A204.1 (cell line): ENCODE measurements around the gene CFAP61.
"Not testable (repeated sequence)": the region's sequence is repeated elsewhere in the genome, so short reads cannot be mapped to it uniquely, and the experiment has no call there.

ENCODE experiments used
- FAIRE-seq: peaks from 2 replicates; lab custom pipeline; 2012; peaks lifted over from hg19 to GRCh38; lab: Jason Lieb, UNC

Gene CFAP61, protein sequence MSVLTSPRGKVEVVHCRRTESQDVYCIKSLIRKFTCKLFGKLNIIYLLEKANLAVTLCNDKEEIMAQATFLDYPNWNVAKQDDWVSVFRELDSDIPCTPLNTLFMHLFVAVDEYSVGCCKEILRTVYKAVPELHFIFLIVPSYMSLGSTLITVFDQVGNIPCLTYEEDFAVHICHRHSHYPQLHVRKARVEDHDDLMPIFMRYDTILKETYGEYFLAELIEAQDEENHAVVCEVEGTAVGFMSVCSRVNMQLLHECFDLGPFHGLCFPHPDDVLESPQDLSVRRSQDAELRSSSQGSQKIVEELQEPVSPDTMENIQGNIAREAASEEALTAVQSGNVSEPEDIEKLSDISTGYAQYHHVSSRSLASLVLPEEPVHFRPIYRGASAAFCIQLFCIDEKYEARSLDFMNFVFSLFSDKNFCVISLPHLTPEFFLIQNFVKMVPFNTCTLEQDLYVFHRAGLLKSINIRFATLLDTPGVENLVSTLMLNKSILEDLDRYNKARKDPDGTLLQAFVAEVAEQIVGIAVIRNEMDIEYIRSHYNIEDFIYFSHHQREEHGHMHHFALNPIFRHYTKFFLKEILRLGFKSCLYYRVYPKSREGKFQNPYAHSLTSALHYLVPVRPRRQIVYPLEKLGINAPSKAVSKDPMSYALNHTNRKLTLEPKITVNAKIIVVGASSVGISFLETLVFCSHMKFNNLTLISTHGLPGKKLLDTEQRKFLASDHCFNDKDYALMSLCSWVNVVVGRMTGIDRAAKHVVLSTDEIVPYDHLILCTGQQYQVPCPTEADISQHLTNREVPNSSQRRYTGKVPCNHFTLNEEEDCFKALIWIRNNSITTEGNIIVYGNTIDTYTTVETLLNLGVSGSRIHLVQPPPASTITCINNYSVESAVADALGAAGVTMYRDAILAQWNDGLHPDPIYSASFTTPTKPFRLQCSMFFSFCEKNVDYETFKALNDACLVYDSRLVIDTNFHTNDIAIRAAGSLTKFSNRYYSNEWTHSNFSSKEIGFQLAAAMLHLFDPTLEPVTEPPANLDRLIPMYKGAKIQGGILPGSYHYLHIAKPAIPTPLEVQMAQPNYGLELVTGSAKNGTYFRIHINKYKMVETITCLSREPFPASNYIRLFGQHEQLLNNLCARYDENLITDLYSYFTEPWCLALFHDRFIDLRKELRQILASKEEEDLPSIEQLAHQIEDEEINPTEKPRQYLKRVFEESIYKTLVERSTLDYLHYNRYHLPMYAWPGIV

GRCh38 chr20:20052074-20052970, at the start of gene CFAP61, which contains the start of gene CRNKL1:
Gene CFAP61 (plus strand): TSS chr20:20052532. CDS start chr20:20056654, 4,122 bp downstream.
Gene CRNKL1 (minus strand): TSS chr20:20052466. CDS start chr20:20052342, 124 bp downstream.
- FAIRE-seq, result peak; percentile 69

DNA sequence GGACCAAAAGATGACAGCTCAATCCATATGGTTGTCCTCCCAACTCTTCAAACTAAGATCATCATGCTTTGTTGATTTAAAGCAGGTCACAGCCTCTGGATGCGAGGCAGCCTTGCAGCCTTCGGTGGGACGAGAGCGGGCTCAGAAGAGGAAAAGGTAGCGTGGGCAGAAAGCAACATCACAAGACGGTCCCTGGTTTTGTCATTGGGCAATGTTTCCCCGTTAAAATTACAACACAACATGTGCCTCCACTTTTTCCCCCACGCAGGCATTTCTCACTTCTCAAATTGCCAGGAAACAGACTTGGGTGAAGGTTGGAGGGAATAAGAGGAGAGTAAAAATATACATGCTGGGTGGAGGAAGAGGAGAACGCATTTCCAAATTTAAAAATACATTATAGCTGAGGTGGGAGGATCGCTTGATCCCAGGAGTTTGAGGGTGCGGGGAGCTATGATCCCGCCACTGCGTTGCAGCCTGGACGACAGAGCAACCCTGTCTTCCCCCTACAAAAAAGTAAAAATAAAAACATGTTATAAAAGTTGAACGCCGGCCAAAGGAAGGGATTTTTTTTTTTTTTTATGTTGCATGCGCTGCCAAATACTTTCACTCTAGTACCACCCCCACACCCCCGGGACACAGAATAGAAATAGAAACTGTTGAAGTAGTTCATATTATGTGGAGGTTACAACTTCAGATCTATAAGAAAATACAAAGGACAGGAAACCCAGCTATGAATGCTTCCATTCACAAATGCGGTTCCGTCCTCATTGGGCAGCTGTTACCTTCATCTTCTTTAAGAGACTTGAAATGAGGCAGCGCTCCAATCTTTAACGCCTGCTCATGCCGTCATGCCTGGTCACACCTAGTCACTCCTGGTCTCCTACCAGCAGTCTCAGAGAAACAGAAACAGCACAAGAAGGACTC, 49.0 kb upstream of the CFAP61 start:
- no peak for FAIRE-seq

DNA sequence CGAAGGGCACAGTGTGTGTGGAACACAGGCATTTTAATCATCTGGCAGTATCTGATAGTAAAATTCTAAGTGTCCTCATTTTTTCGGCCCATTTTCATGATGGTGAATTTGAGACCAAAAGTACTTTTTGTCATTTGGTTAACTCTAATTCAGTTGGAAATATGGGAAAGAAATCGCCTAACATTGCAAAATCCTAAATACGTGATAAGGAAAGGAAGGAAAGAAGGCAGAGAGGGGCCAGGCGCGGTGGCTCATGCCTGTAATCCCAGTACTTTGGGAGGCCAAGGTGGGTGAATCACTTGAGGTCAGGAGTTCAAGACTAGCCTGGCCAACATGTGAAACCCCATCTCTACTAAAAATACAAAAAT, 48.4 kb upstream of the CFAP61 start:
- not testable (repeated sequence) for FAIRE-seq

GRCh38 chr20:20005342-20005741, 47.0 kb upstream of the CFAP61 start:
- FAIRE-seq, result no peak

- no peak for FAIRE-seq
Measured at GRCh38 chr20:20009784-20010253, 42.5 kb upstream of the CFAP61 start.

DNA sequence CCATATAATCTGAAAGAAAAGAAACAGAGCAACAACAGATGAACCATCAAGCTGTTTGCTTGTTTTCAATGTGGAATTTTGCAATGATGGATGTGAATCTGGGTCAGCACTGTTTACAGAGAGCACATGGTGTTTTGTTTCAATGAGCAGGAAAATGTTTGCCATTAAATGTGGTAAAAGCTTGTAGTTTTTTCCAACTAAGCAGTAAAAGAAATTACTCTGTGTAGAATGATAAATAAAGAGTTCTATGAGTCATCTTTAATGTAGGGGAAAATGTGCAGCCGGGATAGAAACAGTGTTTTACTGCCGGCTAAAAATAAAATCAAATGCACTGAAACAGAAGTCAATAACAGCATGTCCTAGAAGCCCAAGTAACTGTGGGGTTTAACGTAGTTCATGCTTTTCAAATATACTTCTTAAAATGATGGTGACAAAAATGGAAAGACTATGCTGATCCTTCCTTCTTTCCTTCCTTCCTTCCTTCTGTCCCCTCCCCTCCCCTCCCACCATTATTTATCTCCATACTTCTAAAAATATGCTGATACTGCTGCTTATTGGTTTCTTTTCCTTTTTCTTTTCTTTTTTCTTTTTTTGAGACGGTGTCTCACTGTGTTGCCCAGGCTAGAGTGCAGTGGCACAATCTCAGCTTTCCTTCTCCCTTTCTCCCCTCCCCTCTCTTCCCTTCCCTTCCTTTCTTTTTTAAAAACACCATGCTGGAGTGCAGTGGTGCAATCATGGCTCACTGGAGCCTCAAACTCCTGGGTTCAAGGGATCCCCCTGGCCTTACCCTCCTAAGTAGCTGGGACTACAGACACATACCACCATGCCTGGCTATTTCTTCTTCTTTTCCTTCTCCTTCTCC, 41.5 kb upstream of the CFAP61 start:
- FAIRE-seq, result no peak

- FAIRE-seq, result no peak
Measured at GRCh38 chr20:20012541-20012940, 39.8 kb upstream of the CFAP61 start.

- FAIRE-seq, result no peak
Measured at GRCh38 chr20:20014659-20015058, 37.7 kb upstream of the CFAP61 start.

- FAIRE-seq, result no peak
Measured at GRCh38 chr20:20017001-20017843, 35.1 kb upstream of the CFAP61 start, which contains the start of gene NAA20. Gene NAA20 (plus strand): TSS chr20:20017362. CDS start chr20:20017397, 35 bp downstream.

GRCh38 chr20:20017844-20018185, 34.5 kb upstream of the CFAP61 start:
- no peak for FAIRE-seq

- FAIRE-seq, result no peak
Measured at GRCh38 chr20:20018366-20018765, 34.0 kb upstream of the CFAP61 start.

- FAIRE-seq, result no peak
Measured at GRCh38 chr20:20019123-20019522, 33.2 kb upstream of the CFAP61 start.

DNA sequence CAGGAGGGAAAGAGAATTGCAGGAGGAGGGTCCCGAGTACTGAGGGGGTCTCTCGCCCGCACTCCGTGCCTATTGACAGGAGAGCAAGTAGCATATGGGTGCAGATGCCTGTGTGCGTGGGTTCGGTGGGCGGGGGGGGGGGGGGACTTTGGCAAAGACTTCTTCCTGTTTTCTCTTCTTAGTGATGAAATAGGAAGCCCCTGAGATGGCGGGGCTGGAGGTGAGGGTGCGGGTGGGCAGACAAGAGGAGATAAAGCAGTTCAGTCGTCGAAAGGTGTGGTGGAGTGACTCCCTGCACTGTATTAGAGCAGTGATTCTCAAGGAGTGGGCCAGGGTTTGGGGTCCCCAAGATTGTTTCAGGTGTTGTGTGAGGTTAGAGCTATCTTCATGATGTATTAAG, 31.4 kb upstream of the CFAP61 start:
- no peak for FAIRE-seq

GRCh38 chr20:20021835-20022234, 30.5 kb upstream of the CFAP61 start:
- no peak for FAIRE-seq

GRCh38 chr20:20022498-20022897, 29.8 kb upstream of the CFAP61 start:
- no peak for FAIRE-seq

DNA sequence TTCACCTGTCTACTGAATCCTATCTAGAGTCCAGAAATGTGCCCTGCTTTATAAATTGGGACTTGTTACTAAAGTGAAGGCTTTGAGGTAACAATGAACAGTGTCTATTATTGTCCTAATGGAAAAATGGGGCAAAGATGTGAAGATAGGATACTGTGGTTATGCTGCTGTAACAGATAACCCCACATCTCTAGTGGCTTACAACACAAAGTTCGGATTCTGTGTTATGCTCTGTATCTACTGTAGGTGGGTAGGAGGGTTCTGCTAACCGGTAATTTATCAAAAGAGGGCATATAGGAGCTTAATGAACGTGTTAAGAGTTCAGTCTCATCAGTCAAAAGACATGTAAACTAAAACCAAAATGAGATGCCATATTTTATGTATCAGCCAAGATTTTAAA, 28.9 kb upstream of the CFAP61 start:
- no peak for FAIRE-seq

GRCh38 chr20:20024942-20025341, 27.4 kb upstream of the CFAP61 start:
- FAIRE-seq, result no peak

DNA sequence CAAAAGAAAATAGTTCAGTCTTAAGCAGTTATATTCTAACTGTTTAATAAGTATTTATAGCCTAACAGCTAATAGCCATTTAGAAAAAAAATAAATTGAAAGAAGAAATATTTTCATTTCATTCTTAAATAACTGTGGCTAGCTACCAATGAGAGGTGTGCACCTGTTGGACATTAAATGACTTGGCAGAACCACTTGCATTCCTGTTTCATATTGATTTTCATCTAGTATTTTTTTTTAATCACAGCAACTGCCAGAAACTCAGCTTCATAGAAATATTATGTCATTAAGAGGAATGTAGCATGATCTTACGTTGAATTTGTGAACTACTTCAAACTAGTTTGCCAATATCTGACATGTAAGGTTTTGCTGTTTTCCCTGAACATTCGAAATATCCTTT, 25.0 kb upstream of the CFAP61 start:
- no peak for FAIRE-seq
